WERI-Rb-1 (cell line): ENCODE measurements around the gene OR5B2.
"Not testable (repeated sequence)": the region's sequence is repeated elsewhere in the genome, so short reads cannot be mapped to it uniquely, and the experiment has no call there.

ENCODE experiments used
- DNase-seq: peaks from one replicate; pipeline ENCODE4 v3.0.0-alpha.2; 2020
- H3K27ac ChIP-seq: fragments of 250-450 bp; sonication (Bioruptor Pico); 2 replicates; pipeline ENCODE4 v1.5.1; 2020; ENCODE audit warnings: mild to moderate bottlenecking, moderate library complexity
- H3K27me3 ChIP-seq: fragments of 250-450 bp; sonication (Bioruptor Pico); 2 replicates; pipeline ENCODE4 v1.5.1; 2021; ENCODE audit warnings: mild to moderate bottlenecking, low read depth, moderate library complexity; ENCODE audit not compliant: insufficient read depth, severe bottlenecking
- H3K36me3 ChIP-seq: fragments of 250-450 bp; sonication (Bioruptor Pico); 2 replicates; pipeline ENCODE4 v1.5.1; 2020; ENCODE audit warnings: mild to moderate bottlenecking, moderate library complexity
- H3K4me3 ChIP-seq: 2 replicates; pipeline ENCODE4 v1.5.1; 2011; ENCODE audit warnings: low read depth, mild to moderate bottlenecking, control low read depth, low read length
- H3K9me3 ChIP-seq: fragments of 250-450 bp; sonication (Bioruptor Pico); 2 replicates; pipeline ENCODE4 v1.5.1; 2021; ENCODE audit warnings: mild to moderate bottlenecking, moderate library complexity; ENCODE audit not compliant: severe bottlenecking
- TF ChIP-seq, protein P1 (sequence below): IDR thresholded peaks from 2 replicates; pipeline ENCODE4 v1.5.1; 2011; ENCODE audit warnings: low read depth, mild to moderate bottlenecking, control low read depth, inconsistent platforms, low read length

The OR5B2 gene

DNA sequence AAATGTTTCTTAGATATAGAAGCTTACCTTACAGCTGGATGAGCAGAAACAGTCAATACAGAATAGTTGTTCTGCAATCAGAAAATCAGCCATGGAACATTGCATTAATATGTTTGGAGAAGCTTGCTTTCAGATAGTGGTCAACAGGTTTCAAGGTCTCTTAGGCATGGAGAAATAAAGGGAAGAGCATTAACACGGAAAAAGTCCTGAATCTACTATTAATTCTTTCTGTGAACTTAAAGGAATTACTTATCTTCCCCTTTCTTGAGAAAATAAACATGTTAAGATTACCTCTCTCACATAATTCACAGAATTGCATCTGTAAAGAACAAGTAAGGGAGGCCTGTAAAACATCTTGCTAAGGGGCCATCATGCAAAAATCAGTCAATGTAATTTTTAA, 21.1 kb downstream of the OR5B2 start, which contains the start of gene OR5B3:
Gene OR5B3, minus strand, starts transcription at position 101 of the 400 bp plus-strand sequence. CDS start 3,465 bp downstream, outside the sequence.
- no peak for DNase-seq
- Histone ChIP-seq H3K27ac (no peak within 1 kb of the TSS), H3K9me3 (peaks cover 3% of the 10 kb centered on the region), H3K27me3 (peaks cover 20% of the 10 kb centered on the region), H3K4me3 (no peak within 1 kb of the TSS), H3K36me3 (no peaks in the 10 kb centered on the region)
- TF ChIP-seq, protein P1, sequence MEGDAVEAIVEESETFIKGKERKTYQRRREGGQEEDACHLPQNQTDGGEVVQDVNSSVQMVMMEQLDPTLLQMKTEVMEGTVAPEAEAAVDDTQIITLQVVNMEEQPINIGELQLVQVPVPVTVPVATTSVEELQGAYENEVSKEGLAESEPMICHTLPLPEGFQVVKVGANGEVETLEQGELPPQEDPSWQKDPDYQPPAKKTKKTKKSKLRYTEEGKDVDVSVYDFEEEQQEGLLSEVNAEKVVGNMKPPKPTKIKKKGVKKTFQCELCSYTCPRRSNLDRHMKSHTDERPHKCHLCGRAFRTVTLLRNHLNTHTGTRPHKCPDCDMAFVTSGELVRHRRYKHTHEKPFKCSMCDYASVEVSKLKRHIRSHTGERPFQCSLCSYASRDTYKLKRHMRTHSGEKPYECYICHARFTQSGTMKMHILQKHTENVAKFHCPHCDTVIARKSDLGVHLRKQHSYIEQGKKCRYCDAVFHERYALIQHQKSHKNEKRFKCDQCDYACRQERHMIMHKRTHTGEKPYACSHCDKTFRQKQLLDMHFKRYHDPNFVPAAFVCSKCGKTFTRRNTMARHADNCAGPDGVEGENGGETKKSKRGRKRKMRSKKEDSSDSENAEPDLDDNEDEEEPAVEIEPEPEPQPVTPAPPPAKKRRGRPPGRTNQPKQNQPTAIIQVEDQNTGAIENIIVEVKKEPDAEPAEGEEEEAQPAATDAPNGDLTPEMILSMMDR, result no peak

DNA sequence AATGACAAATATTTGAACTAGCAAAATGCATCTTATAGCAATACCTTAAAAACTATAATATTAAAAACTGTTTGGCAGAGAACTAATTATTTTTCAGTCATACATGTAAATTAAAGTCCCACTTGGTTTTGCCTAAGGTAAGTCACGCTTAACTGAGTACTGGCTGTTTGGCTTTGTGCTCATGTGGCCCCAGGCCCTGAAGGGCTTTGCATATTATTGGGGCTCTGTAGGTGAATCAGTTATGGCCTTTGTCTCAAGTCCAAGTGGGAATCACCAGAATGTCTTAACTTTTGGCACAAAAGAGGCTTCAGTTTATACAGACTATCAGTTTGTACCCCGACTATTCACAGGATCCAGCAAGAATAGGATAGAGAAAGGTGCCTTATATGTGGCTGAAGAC, 28.3 kb downstream of the OR5B2 start:
- not testable (repeated sequence) for DNase-seq, H3K9me3 ChIP-seq, H3K36me3 ChIP-seq, H3K27ac ChIP-seq, H3K4me3 ChIP-seq
- H3K27me3 ChIP-seq, result peaks cover 31% of the 10 kb centered on the region

DNA sequence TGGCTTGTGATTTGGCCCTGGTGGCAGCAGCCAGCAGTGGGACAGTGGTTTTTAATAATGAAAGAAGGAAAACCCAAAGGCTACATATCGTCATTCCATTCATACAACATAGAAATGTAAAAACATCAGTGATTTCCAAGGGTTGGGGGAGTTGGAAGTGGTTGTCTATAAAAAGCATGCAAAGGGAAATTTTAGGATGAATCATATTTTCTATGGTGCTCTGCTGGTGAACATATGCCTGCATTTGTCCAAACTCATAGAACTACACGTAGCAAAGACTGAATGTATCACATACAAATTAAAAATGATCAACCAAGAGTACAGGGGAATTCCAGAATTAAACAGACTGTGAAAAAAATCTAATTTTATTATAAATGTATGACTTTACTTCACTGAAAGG, 32.3 kb downstream of the OR5B2 start:
- H3K27ac ChIP-seq, result no peak overlapping the region
- peaks cover 34% of the 10 kb centered on the region for H3K27me3 ChIP-seq
- H3K36me3 ChIP-seq, result no peaks in the 10 kb centered on the region
- no peak for DNase-seq
- TF ChIP-seq, protein P1, result no peak
- no peak overlapping the region for H3K4me3 ChIP-seq
- no peaks in the 10 kb centered on the region for H3K9me3 ChIP-seq

DNA sequence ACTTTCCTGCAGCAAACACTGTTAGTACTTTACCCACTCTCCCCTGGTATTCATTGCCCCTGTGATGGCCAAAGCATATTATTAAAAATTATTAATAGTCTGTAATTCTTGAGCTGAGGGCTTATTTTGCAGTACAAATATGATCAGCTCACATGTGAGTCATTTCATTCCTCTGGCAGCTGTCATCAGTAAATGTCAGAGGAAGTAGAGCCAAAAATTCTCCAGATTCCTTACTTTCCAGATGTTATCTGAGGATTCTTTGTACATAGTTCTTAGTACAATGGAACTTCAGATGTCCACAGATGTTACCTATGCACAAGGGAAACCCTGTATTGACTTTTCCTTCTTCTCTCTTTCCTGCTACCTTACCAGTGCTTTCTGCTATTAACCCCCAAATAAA, 33.7 kb downstream of the OR5B2 start:
- Histone ChIP-seq H3K36me3 (no peaks in the 10 kb centered on the region), H3K27me3 (peaks cover 41% of the 10 kb centered on the region), H3K9me3 (no peaks in the 10 kb centered on the region), H3K27ac (no peak overlapping the region), H3K4me3 (no peak overlapping the region)
- DNase-seq, result no peak
- TF ChIP-seq, protein P1, result no peak

DNA sequence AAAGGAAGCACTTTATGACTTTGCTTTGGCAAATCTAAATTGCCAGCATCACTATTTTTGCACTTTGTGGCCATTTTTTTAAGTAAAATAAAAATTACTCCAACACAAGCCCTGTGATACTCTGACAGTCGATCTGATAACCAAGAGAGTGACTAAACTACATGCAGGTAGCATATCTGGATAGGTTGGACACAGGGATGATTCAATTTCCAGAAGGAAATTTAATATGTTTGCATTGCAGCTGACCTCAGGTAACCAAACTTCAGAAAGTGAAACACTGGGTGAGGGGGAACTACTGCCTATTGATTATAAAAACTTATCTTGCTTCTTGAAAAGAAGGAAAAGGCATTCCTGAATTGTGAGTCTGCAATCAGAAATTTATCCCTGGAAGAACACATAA, 35.2 kb downstream of the OR5B2 start:
- H3K4me3 ChIP-seq, result no peak overlapping the region
- peaks cover 44% of the 10 kb centered on the region for H3K27me3 ChIP-seq
- DNase-seq, result no peak
- H3K36me3 ChIP-seq, result no peaks in the 10 kb centered on the region
- no peak overlapping the region for H3K27ac ChIP-seq
- TF ChIP-seq, protein P1, result no peak
- H3K9me3 ChIP-seq, result no peaks in the 10 kb centered on the region

DNA sequence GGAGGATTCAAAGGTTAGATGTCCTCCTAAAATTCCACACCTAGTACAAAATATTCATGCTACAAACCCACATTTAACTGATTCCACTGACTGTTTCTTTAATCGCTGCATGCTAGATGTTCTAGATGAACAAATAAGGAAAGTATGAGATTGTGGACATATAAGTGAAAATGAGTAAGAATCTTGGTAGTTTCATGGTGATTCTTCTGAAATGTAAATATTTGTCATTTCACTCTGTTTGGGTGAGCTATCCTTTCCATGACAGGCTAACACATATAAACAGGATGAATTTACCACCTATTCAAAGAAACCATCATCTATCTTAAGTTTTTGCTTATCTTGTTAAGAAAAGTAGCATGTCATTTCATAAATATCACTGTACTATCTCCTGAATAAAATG, 36.0 kb downstream of the OR5B2 start:
- no peaks in the 10 kb centered on the region for H3K36me3 ChIP-seq
- no peak overlapping the region for H3K27ac ChIP-seq
- H3K9me3 ChIP-seq, result no peaks in the 10 kb centered on the region
- no peak for DNase-seq
- H3K27me3 ChIP-seq, result peaks cover 41% of the 10 kb centered on the region
- TF ChIP-seq, protein P1, result no peak
- H3K4me3 ChIP-seq, result no peak overlapping the region
